Keratinocyte (primary cell): ENCODE results near the gene CYBB.

ENCODE experiments used
- EZH2 ChIP-seq: IDR thresholded peaks from one replicate; pipeline ENCODE4 v1.6.1; 2012; ENCODE audit warnings: inconsistent platforms, mild to moderate bottlenecking, low read length, moderate library complexity
- TF ChIP-seq, protein P1 (sequence below), 3 experiments: IDR thresholded peaks in 1 of 3; conservative IDR thresholded peaks in 1 of 3; optimal IDR thresholded peaks in 1 of 3; 2 replicates in 2 of 3; 3 replicates in 1 of 3; pipeline versions ENCODE3 to v1.5.1; 2011; ENCODE audit warnings: low read length in 3 of 3, mild to moderate bottlenecking in 3 of 3, moderate library complexity in 2 of 3, control low read depth in 1 of 3, inconsistent platforms in 1 of 3; ENCODE audit not compliant: insufficient read depth in 2 of 3; ENCODE audit errors: extremely low read depth in 1 of 3

- TF ChIP-seq, protein P1, sequence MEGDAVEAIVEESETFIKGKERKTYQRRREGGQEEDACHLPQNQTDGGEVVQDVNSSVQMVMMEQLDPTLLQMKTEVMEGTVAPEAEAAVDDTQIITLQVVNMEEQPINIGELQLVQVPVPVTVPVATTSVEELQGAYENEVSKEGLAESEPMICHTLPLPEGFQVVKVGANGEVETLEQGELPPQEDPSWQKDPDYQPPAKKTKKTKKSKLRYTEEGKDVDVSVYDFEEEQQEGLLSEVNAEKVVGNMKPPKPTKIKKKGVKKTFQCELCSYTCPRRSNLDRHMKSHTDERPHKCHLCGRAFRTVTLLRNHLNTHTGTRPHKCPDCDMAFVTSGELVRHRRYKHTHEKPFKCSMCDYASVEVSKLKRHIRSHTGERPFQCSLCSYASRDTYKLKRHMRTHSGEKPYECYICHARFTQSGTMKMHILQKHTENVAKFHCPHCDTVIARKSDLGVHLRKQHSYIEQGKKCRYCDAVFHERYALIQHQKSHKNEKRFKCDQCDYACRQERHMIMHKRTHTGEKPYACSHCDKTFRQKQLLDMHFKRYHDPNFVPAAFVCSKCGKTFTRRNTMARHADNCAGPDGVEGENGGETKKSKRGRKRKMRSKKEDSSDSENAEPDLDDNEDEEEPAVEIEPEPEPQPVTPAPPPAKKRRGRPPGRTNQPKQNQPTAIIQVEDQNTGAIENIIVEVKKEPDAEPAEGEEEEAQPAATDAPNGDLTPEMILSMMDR (optimal IDR thresholded peaks at IDR 0.05 in 1 of 3, IDR thresholded peaks at IDR 0.05 in 1 of 3, conservative IDR thresholded peaks at IDR 0.05 in 1 of 3; ENCODE audit: extremely low read depth in 1 of 3, insufficient read depth in 2 of 3, low read length in 3 of 3), result no peak
- no peak for TF ChIP-seq EZH2
These were observed 38.2 kb downstream of the CYBB start for GRCh38 chrX:37818031-37818430.
